Liver (tissue), 9 donors: ENCODE results near the gene SSRP1. TPM values are rescaled to one million over a fixed set of nuclear protein-coding genes. Genes with fewer than 3 reads are reported as not detected.
"Not testable (repeated sequence)": the region's sequence is repeated elsewhere in the genome, so short reads cannot be mapped to it uniquely, and the experiment has no call there.

Experiments
- DNase-seq: peaks from one replicate; pipeline ENCODE4 v3.0.0-alpha.2; 2017; ENCODE audit warnings: low spot score
- H3K27ac ChIP-seq, 2 donors: one replicate each; pipeline ENCODE4 v1.7.0; 2013; ENCODE audit warnings: inconsistent platforms in 2 of 2, low read length in 2 of 2, control low read depth in 1 of 2, low read depth in 1 of 2, mild to moderate bottlenecking in 1 of 2
- H3K27me3 ChIP-seq, 4 donors: one replicate each; pipeline versions ENCODE4 v1.6.1 to v1.7.0; 2013; ENCODE audit warnings: low read length in 3 of 4, inconsistent platforms in 1 of 4, mild to moderate bottlenecking in 1 of 4, moderate library complexity in 1 of 4; ENCODE audit not compliant: control insufficient read depth in 4 of 4, insufficient read depth in 4 of 4
- H3K36me3 ChIP-seq, 4 donors: one replicate each; pipeline versions ENCODE4 v1.6.1 to v1.7.0; 2013; ENCODE audit warnings: low read length in 3 of 4, mild to moderate bottlenecking in 3 of 4, low read depth in 1 of 4, moderate library complexity in 1 of 4; ENCODE audit not compliant: control insufficient read depth in 4 of 4, insufficient read depth in 3 of 4
- H3K4me1 ChIP-seq, 4 donors: one replicate each; pipeline versions ENCODE4 v1.6.1 to v1.7.0; 2013; ENCODE audit warnings: low read length in 3 of 4, mild to moderate bottlenecking in 3 of 4, moderate library complexity in 1 of 4; ENCODE audit not compliant: control insufficient read depth in 4 of 4, insufficient read depth in 4 of 4
- H3K4me3 ChIP-seq, 3 donors: one replicate each; pipeline versions ENCODE4 v1.6.1 to v1.7.0; 2013; ENCODE audit warnings: low read length in 3 of 3, control low read depth in 1 of 3, low read depth in 1 of 3, mild to moderate bottlenecking in 1 of 3
- H3K9ac ChIP-seq, 2 donors: one replicate each; pipeline ENCODE4 v1.7.0; 2013; ENCODE audit warnings: low read length in 2 of 2, mild to moderate bottlenecking in 2 of 2, moderate library complexity in 2 of 2, control low read depth in 1 of 2, low read depth in 1 of 2
- H3K9me3 ChIP-seq, 4 donors: one replicate each; pipeline versions ENCODE4 v1.6.1 to v1.7.0; 2013; ENCODE audit warnings: low read length in 3 of 4; ENCODE audit not compliant: control insufficient read depth in 4 of 4
- ATF3 ChIP-seq: IDR thresholded peaks from 2 replicates; pipeline ENCODE4 v1.6.1; 2016; ENCODE audit warnings: antibody characterized with exemption
- EGR1 ChIP-seq, 2 donors: IDR thresholded peaks; 2 replicates each; pipeline ENCODE4 v1.6.1; 2016 to 2018; ENCODE audit warnings: antibody characterized with exemption in 2 of 2, low read depth in 2 of 2
- FOXA1 ChIP-seq: IDR thresholded peaks from 2 replicates; pipeline ENCODE4 v1.6.1; 2016; ENCODE audit warnings: antibody characterized with exemption
- FOXA2 ChIP-seq: IDR thresholded peaks from 2 replicates; pipeline ENCODE4 v1.6.1; 2016; ENCODE audit warnings: antibody characterized with exemption
- GABPA ChIP-seq, 2 donors: IDR thresholded peaks in 1 of 2; conservative IDR thresholded peaks in 1 of 2; 2 replicates each; pipeline ENCODE4 v1.6.1; 2016; ENCODE audit warnings: antibody characterized with exemption in 2 of 2, mild to moderate bottlenecking in 1 of 2, moderate library complexity in 1 of 2
- HNF4A ChIP-seq, 2 donors: conservative IDR thresholded peaks; 2 replicates each; pipeline ENCODE4 v1.6.1; 2016; ENCODE audit warnings: antibody characterized with exemption in 2 of 2, mild to moderate bottlenecking in 2 of 2
- JUND ChIP-seq, 2 donors: IDR thresholded peaks; 2 replicates each; pipeline ENCODE4 v1.6.1; 2016; ENCODE audit warnings: antibody characterized with exemption in 2 of 2
- RAD21 ChIP-seq, 2 donors: IDR thresholded peaks; 2 replicates each; pipeline ENCODE4 v1.6.1; 2016; ENCODE audit warnings: antibody characterized with exemption in 2 of 2, mild to moderate bottlenecking in 2 of 2
- RXRA ChIP-seq, 2 donors: IDR thresholded peaks; 2 replicates each; pipeline ENCODE4 v1.6.1; 2017 to 2018; ENCODE audit warnings: antibody characterized with exemption in 2 of 2, mild to moderate bottlenecking in 1 of 2
- SP1 ChIP-seq: IDR thresholded peaks from 2 replicates; pipeline ENCODE4 v1.6.1; 2018; ENCODE audit warnings: antibody characterized with exemption, mild to moderate bottlenecking
- TAF1 ChIP-seq: conservative IDR thresholded peaks from 2 replicates; pipeline ENCODE4 v1.6.1; 2016; ENCODE audit warnings: antibody characterized with exemption, mild to moderate bottlenecking
- ZBTB33 ChIP-seq: IDR thresholded peaks from 2 replicates; pipeline ENCODE4 v1.6.1; 2016; ENCODE audit warnings: antibody characterized with exemption
- WGBS: extraction: QIAGEN DNeasy Blood & Tissue Kit; methylation state at CpG from one replicate; pipeline ENCODE4 v1.1.7; 2013; 5-methylcytosine and 5-hydroxymethylcytosine counted together
- polyA plus RNA-seq, 2 donors: library from polyadenylated mRNA; stranded (reverse) in 1 of 2; unstranded in 1 of 2; fragments of 200-250 nt in 1 of 2; fragments of >200 nt in 1 of 2; fragmentation: Nextera tagmentation in 1 of 2; extraction: Ambion mirVana in 1 of 2; gene quantifications; one replicate each; pipeline versions ENCODE4 v1.2.1 to v1.2.3, GENCODE V29; 2013 to 2015
- total RNA-seq, 2 donors: library from RNA; depleted of rRNA; stranded (reverse); fragments of >200 nt; gene quantifications; one replicate each; pipeline ENCODE4 v1.2.3, GENCODE V29; 2014
- TF ChIP-seq, protein P1 (sequence below): fragments of 150-350 bp; IDR thresholded peaks from 2 replicates; pipeline ENCODE4 v1.5.1; 2017; ENCODE audit warnings: improper control_type of control experiment, low read depth, low read length; ENCODE audit not compliant: missing input control
- donor health status: healthy.
- donor health status: healthy.
- donor health status: healthy.
- donor health status: healthy.
- donor health status: healthy.

Gene SSRP1
- total and polyA plus RNA-seq, 4 donors: 13.9 to 45.3 (median 28.4) TPM

DNA sequence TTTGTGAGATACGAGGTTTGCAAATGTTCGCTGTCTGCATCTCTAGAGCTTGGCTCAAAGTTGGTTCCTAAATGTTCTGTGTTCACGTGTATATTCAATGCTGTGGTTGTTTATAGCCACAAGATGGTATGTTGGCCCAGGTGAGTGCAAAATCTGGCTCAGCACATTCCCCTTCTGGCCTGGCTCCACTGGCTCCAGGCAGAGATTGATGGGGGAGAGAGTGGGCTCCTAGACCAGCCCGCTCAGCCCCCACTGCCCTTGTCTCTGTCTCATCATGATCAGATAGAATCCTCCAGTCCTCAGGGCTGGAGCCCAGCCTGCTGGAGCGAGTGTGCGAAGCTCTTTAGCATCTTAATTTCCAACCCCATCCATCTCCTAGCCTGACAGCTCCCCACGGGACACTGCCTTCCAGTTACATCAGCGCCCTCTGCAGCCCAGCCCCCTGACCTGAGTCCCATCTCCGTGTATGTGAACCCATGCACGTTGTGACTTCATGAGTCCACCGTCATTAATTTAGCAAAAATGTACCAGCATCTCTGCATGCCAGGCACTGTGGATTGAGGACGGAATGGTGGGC lies 4.4 kb upstream of the SSRP1 start:
- Histone ChIP-seq H3K9ac (no peak overlapping the region), H3K27ac (no peak overlapping the region), H3K9me3 (no peaks in the 10 kb centered on the region), H3K4me3 (no peak overlapping the region), H3K36me3 (no peaks in the 10 kb centered on the region), H3K4me1 (peaks cover 0 to 9% (median 4%) of the 10 kb centered on the region in 4 donors), H3K27me3 (no peaks in the 10 kb centered on the region)
- 50% methylated on average over 12 of the region's 12 CpGs for WGBS
- TF ChIP-seq JUND (IDR thresholded peaks at IDR 0.05) (no peak), SP1 (no peak), RAD21 (IDR thresholded peaks at IDR 0.05) (peak in 1 of 2 donors; percentile 52), GABPA (IDR thresholded peaks at IDR 0.05 in 1 of 2, conservative IDR thresholded peaks at IDR 0.05 in 1 of 2) (no peak), RXRA (IDR thresholded peaks at IDR 0.05) (no peak), ZBTB33 (no peak)
- DNase-seq: no peak

DNA sequence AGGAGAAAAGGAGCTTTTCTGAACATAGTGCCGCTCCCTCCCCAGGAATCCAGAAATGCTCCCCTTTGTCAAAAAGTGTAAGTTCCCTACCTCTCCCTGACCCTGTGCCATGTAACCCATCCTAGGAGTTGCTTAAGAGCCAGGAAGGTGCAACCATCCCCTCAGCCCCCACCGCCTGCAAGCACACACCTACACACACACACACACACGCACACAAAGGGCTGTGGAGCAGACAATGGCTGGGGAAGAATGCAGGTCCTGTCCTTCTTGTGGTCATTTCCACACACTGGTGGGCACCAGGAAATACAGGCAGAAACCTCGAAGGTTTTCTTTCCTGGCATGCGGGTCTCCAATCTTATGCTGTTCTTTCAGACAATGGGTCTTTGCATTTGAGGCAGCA lies 3.6 kb upstream of the SSRP1 start:
- no peaks in the 10 kb centered on the region for H3K36me3 ChIP-seq
- no peak overlapping the region for H3K27ac ChIP-seq
- H3K9ac ChIP-seq: no peak overlapping the region
- WGBS: 78% methylated on average over 5 of the region's 5 CpGs
- TF ChIP-seq ATF3: no peak
- TF ChIP-seq RXRA (IDR thresholded peaks at IDR 0.05): no peak
- no peak for TF ChIP-seq RAD21 (IDR thresholded peaks at IDR 0.05)
- no peak for TF ChIP-seq SP1
- no peak for TF ChIP-seq FOXA1
- TF ChIP-seq EGR1 (IDR thresholded peaks at IDR 0.05; ENCODE audit: low read depth in 2 of 2): no peak
- no peak for TF ChIP-seq HNF4A (conservative IDR thresholded peaks at IDR 0.05)
- TF ChIP-seq TAF1: no peak
- TF ChIP-seq, protein P1, sequence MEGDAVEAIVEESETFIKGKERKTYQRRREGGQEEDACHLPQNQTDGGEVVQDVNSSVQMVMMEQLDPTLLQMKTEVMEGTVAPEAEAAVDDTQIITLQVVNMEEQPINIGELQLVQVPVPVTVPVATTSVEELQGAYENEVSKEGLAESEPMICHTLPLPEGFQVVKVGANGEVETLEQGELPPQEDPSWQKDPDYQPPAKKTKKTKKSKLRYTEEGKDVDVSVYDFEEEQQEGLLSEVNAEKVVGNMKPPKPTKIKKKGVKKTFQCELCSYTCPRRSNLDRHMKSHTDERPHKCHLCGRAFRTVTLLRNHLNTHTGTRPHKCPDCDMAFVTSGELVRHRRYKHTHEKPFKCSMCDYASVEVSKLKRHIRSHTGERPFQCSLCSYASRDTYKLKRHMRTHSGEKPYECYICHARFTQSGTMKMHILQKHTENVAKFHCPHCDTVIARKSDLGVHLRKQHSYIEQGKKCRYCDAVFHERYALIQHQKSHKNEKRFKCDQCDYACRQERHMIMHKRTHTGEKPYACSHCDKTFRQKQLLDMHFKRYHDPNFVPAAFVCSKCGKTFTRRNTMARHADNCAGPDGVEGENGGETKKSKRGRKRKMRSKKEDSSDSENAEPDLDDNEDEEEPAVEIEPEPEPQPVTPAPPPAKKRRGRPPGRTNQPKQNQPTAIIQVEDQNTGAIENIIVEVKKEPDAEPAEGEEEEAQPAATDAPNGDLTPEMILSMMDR: no peak
- no peak for TF ChIP-seq FOXA2
- no peak for TF ChIP-seq JUND (IDR thresholded peaks at IDR 0.05)
- no peaks in the 10 kb centered on the region for H3K9me3 ChIP-seq
- no peaks in the 10 kb centered on the region for H3K27me3 ChIP-seq
- no peak overlapping the region for H3K4me3 ChIP-seq
- DNase-seq: no peak
- peaks cover 2 to 17% (median 12%) of the 10 kb centered on the region in 4 donors for H3K4me1 ChIP-seq

GRCh38 chr11:57338142-57338541 lies 2.5 kb upstream of the SSRP1 start, which contains the start of gene P2RX3:
TSS of gene P2RX3 (plus strand) at chr11:57338352. CDS start at chr11:57338551, 199 bp downstream.
- Histone ChIP-seq H3K27ac (no peak within 1 kb of the TSS), H3K9me3 (no peaks in the 10 kb centered on the region), H3K9ac (no peak within 1 kb of the TSS), H3K4me3 (no peak within 1 kb of the TSS), H3K27me3 (no peaks in the 10 kb centered on the region), H3K36me3 (peaks cover 0 to 2% (median under 1%) of the 10 kb centered on the region in 4 donors), H3K4me1 (peaks cover 2 to 18% (median 13%) of the 10 kb centered on the region in 4 donors)
- DNase-seq: no peak
- no peak for TF ChIP-seq RXRA (IDR thresholded peaks at IDR 0.05)
- WGBS: 67% methylated on average over 4 of the region's 4 CpGs

GRCh38 chr11:57336856-57337255 lies 1.2 kb upstream of the SSRP1 start:
- 93% methylated on average over 6 of the region's 6 CpGs for WGBS
- H3K4me3 ChIP-seq, DNase-seq, H3K9ac ChIP-seq, H3K27ac ChIP-seq, H3K27me3 ChIP-seq, H3K9me3 ChIP-seq: not testable (repeated sequence)
- H3K36me3 ChIP-seq: peaks cover 0 to 15% (median 11%) of the 10 kb centered on the region in 4 donors
- peaks cover 2 to 18% (median 13%) of the 10 kb centered on the region in 4 donors for H3K4me1 ChIP-seq
